ENCODE measurements around the gene DDI1.
"Not testable (repeated sequence)": the region's sequence is repeated elsewhere in the genome, so short reads cannot be mapped to it uniquely, and the experiment has no call there.

Gene DDI1

DNA sequence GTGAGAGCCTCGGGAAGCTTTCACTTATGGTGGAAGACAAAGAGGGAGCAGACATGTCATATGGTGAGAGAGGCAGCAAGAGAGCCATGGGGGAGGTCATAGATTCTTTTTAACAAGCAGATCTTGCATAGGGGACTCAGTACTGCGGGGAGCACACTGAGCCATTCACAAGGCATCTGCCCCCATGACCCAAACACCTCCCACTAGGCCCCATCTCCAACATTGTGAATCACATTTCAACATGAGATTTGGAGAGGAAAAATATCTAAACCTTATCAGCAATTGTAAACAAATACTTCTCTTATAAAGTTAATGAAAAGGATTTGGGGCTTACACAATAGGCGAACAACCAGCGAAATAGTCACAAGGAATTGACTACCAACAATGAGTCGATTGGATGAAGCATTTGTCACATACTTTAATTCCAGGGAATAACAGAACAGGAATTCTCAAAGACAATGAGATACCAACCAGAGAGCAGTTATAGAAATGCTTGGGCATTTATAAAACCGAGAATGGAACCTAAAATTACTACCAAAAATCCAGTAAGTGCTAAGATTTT is 7.3 kb downstream of the DDI1 start:
- H3K4me3 ChIP-seq (ENCODE audit: low read depth, low read length), result no peak overlapping the region
- no peak overlapping the region for H3K9ac ChIP-seq (ENCODE audit: low read depth, low read length)

DNA sequence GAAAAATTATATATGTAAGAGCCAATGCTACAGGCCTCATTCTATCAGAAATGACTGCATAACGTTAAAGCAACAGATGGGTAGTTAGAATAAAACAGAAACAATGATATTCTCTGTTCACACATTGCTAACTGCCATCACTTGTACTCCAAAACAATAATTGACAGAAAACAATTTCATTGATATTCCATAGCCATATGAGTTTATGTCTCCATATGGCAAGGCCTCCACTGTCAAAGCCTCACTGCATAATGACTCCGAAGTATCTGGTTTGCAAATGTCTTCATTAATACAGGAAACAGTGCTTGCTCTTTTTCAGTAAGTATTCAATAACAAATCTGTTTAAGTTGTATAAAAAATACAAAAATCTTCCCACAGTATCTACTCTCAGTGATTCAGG is 9.9 kb downstream of the DDI1 start:
- Histone ChIP-seq H3K36me3 (ENCODE audit: control insufficient read depth, insufficient read depth, low read length) (no peaks in the 10 kb centered on the region), H3K4me3 (ENCODE audit: low read depth, low read length) (no peak overlapping the region), H3K27me3 (ENCODE audit: control insufficient read depth, insufficient read depth, low read length) (no peaks in the 10 kb centered on the region)

More for the DNA sequence above, 7.3 kb downstream of the DDI1 start:
- H3K9me3 ChIP-seq (ENCODE audit: control insufficient read depth, insufficient read depth, low read length), result no peaks in the 10 kb centered on the region
- H3K27me3 ChIP-seq (ENCODE audit: control insufficient read depth, insufficient read depth, low read length), result no peaks in the 10 kb centered on the region
- H3K36me3 ChIP-seq (ENCODE audit: control insufficient read depth, insufficient read depth, low read length), result no peaks in the 10 kb centered on the region
- no peaks in the 10 kb centered on the region for H3K4me1 ChIP-seq (ENCODE audit: control insufficient read depth, insufficient read depth, low read length)

GRCh38 chr11:104046858-104047257 is 10.4 kb downstream of the DDI1 start:
- not testable (repeated sequence) for H3K9me3 ChIP-seq (ENCODE audit: control insufficient read depth, insufficient read depth, low read length); H3K36me3 ChIP-seq (ENCODE audit: control insufficient read depth, insufficient read depth, low read length); H3K4me1 ChIP-seq (ENCODE audit: control insufficient read depth, insufficient read depth, low read length)

More for the DNA sequence above, 9.9 kb downstream of the DDI1 start:
- Histone ChIP-seq H3K4me1 (ENCODE audit: control insufficient read depth, insufficient read depth, low read length) (no peaks in the 10 kb centered on the region), H3K9me3 (ENCODE audit: control insufficient read depth, insufficient read depth, low read length) (no peaks in the 10 kb centered on the region), H3K9ac (ENCODE audit: low read depth, low read length) (no peak overlapping the region)

GRCh38 chr11:104049116-104049515 is 12.7 kb downstream of the DDI1 start:
- no peaks in the 10 kb centered on the region for H3K27me3 ChIP-seq (ENCODE audit: control insufficient read depth, insufficient read depth, low read length)
- no peaks in the 10 kb centered on the region for H3K9me3 ChIP-seq (ENCODE audit: control insufficient read depth, insufficient read depth, low read length)
- no peaks in the 10 kb centered on the region for H3K36me3 ChIP-seq (ENCODE audit: control insufficient read depth, insufficient read depth, low read length)
- no peak overlapping the region for H3K9ac ChIP-seq (ENCODE audit: low read depth, low read length)
- no peak overlapping the region for H3K4me3 ChIP-seq (ENCODE audit: low read depth, low read length)
- no peaks in the 10 kb centered on the region for H3K4me1 ChIP-seq (ENCODE audit: control insufficient read depth, insufficient read depth, low read length)

More at GRCh38 chr11:104046858-104047257, 10.4 kb downstream of the DDI1 start:
- H3K27me3 ChIP-seq (ENCODE audit: control insufficient read depth, insufficient read depth, low read length); H3K4me3 ChIP-seq (ENCODE audit: low read depth, low read length); H3K9ac ChIP-seq (ENCODE audit: low read depth, low read length): not testable (repeated sequence)

DNA sequence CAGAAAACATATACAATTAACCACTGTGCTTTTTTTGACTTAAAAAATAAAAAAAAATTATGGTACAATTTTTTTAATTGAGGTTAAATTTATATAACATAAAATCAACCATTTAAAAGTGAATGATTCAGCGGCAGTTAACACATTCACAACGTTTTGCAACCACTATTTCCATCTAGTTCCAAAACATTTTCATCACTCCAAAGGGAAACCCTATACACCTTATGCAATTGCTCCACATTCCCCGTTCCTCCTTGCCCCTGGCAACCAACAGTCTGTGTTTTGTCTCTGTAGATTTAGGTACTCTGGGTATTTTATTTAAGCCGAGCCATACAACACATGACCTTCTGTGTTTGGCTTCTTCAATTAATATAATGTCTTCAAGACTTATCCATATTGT is 15.3 kb downstream of the DDI1 start:
- H3K4me1 ChIP-seq (ENCODE audit: control insufficient read depth, insufficient read depth, low read length), result no peaks in the 10 kb centered on the region
- no peak overlapping the region for H3K9ac ChIP-seq (ENCODE audit: low read depth, low read length)
- H3K36me3 ChIP-seq (ENCODE audit: control insufficient read depth, insufficient read depth, low read length), result no peaks in the 10 kb centered on the region
- H3K27me3 ChIP-seq (ENCODE audit: control insufficient read depth, insufficient read depth, low read length), result no peaks in the 10 kb centered on the region
- no peak overlapping the region for H3K4me3 ChIP-seq (ENCODE audit: low read depth, low read length)
- no peaks in the 10 kb centered on the region for H3K9me3 ChIP-seq (ENCODE audit: control insufficient read depth, insufficient read depth, low read length)

GRCh38 chr11:104053743-104054478 is 17.5 kb downstream of the DDI1 start:
- Histone ChIP-seq H3K36me3 (ENCODE audit: control insufficient read depth, insufficient read depth, low read length) (no peaks in the 10 kb centered on the region), H3K4me1 (ENCODE audit: control insufficient read depth, insufficient read depth, low read length) (no peaks in the 10 kb centered on the region), H3K27me3 (ENCODE audit: control insufficient read depth, insufficient read depth, low read length) (no peaks in the 10 kb centered on the region), H3K4me3 (ENCODE audit: low read depth, low read length) (no peak overlapping the region), H3K9ac (ENCODE audit: low read depth, low read length) (no peak overlapping the region), H3K9me3 (ENCODE audit: control insufficient read depth, insufficient read depth, low read length) (no peaks in the 10 kb centered on the region)

DNA sequence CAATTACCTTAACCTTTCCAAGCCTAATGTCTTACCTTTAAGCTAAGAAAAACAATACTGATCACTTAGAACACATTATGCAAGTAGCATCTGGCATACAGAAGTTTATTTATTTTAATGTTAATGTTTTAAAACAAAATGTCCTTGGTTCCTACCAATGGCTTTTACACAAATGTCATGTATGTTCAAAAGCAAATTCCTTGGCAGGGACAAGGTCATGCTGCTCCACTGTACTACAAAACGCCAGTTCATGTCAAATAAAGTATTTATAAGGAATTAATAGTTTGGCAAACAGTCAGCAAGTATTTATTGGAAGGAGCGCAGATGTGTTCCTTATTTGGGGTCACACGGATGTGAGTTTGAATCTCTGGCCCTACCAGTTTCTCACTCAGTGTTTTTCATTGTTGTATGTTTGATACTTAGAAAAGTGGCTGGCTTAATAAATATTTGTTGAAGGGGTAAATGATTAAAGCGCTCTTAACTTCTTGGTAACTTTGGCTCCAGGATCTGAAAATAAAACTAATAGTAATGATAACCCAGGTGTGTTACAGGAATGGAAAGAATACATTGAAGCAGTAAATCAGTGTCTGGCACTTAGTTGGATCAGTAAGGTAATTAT is 18.6 kb downstream of the DDI1 start:
- no peaks in the 10 kb centered on the region for H3K27me3 ChIP-seq (ENCODE audit: control insufficient read depth, insufficient read depth, low read length)
- no peaks in the 10 kb centered on the region for H3K4me1 ChIP-seq (ENCODE audit: control insufficient read depth, insufficient read depth, low read length)
- H3K36me3 ChIP-seq (ENCODE audit: control insufficient read depth, insufficient read depth, low read length), result no peaks in the 10 kb centered on the region
- H3K9me3 ChIP-seq (ENCODE audit: control insufficient read depth, insufficient read depth, low read length), result no peaks in the 10 kb centered on the region
- H3K9ac ChIP-seq (ENCODE audit: low read depth, low read length), result no peak overlapping the region
- no peak overlapping the region for H3K4me3 ChIP-seq (ENCODE audit: low read depth, low read length)

DNA sequence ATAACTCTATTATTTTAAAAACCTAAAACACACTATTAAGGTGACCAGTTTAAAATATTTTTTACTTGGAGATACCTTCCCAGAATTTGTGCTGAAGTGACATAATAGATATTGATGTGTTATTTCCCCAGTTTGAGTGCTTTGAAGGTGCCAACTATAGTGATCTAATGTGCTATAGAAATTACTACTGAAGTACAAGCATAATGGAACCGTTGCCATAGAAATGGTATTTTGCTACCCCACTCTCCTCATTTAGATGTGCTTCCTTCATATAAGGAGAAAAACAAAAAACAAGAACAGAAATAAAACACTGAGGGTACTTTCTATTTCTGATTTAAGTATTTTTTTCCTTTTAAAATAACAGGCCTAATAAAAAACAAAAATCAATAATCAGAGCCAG is 19.2 kb downstream of the DDI1 start:
- no peak overlapping the region for H3K4me3 ChIP-seq (ENCODE audit: low read depth, low read length)
- no peaks in the 10 kb centered on the region for H3K27me3 ChIP-seq (ENCODE audit: control insufficient read depth, insufficient read depth, low read length)
- H3K36me3 ChIP-seq (ENCODE audit: control insufficient read depth, insufficient read depth, low read length), result no peaks in the 10 kb centered on the region

DNA sequence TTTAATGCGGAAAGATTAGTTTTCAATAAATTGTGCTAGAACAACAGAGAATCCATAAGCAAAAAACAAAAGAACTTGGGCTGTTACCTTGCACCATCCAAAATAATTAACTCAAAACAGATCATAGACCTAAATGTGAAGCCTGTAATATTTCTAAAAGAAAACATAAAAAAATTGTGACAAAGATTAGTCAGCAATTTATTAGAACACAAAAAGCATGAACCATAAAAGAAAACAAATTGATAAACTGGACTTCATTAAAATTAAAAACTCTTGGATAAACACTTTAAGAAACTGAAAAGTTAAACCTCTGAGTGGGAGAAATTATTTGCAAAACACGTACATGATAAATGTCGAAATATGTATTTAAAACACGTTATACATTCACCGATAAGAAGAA is 21.5 kb downstream of the DDI1 start:
- Histone ChIP-seq H3K9ac (ENCODE audit: low read depth, low read length) (no peak overlapping the region), H3K4me3 (ENCODE audit: low read depth, low read length) (no peak overlapping the region), H3K4me1 (ENCODE audit: control insufficient read depth, insufficient read depth, low read length) (no peaks in the 10 kb centered on the region), H3K36me3 (ENCODE audit: control insufficient read depth, insufficient read depth, low read length) (no peaks in the 10 kb centered on the region), H3K27me3 (ENCODE audit: control insufficient read depth, insufficient read depth, low read length) (no peaks in the 10 kb centered on the region), H3K9me3 (ENCODE audit: control insufficient read depth, insufficient read depth, low read length) (no peaks in the 10 kb centered on the region)

More for the DNA sequence above, 19.2 kb downstream of the DDI1 start:
- Histone ChIP-seq H3K4me1 (ENCODE audit: control insufficient read depth, insufficient read depth, low read length) (no peaks in the 10 kb centered on the region), H3K9me3 (ENCODE audit: control insufficient read depth, insufficient read depth, low read length) (no peaks in the 10 kb centered on the region), H3K9ac (ENCODE audit: low read depth, low read length) (no peak overlapping the region)

- Histone ChIP-seq H3K9ac (ENCODE audit: low read depth, low read length) (no peak overlapping the region), H3K9me3 (ENCODE audit: control insufficient read depth, insufficient read depth, low read length) (no peaks in the 10 kb centered on the region), H3K4me1 (ENCODE audit: control insufficient read depth, insufficient read depth, low read length) (no peaks in the 10 kb centered on the region), H3K4me3 (ENCODE audit: low read depth, low read length) (no peak overlapping the region), H3K36me3 (ENCODE audit: control insufficient read depth, insufficient read depth, low read length) (no peaks in the 10 kb centered on the region), H3K27me3 (ENCODE audit: control insufficient read depth, insufficient read depth, low read length) (no peaks in the 10 kb centered on the region)
These were observed 22.2 kb downstream of the DDI1 start for GRCh38 chr11:104058680-104059079.

DNA sequence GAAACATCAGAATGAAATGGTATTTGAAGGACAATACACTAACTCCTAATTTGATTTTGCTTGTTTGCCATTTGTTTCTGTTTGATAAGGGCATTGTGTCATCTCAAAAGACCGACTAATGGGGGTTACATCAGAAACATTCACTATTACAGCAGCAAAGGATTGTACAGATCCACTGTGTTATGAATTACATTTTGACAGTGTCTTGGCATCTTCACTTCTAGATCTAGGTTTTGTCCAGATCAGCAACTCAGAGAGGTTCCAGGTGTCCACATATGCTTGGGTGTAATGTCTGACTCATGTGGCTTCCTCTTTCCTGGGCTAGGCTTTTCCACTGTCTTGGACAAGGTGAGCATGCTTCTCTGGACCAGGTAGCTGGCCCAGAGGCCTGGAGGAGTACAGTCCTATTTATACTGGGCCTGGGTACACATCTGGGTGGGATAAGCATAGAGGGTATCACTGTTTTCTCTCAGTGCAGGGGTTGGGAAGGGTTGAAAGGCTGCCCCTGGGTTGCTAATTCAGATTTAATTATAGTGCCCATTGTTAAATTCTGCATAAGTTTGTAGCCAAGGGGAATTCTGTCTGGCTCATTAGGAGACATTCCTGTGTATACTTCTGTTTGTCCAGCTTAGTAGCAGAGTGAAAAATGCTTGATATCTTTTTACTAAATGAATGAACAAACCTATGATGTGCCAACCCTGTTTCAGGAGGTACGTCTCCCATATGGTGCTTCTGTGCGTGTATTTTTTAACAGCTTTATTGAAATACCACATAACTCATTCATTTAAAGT is 23.8 kb downstream of the DDI1 start:
- no peaks in the 10 kb centered on the region for H3K27me3 ChIP-seq (ENCODE audit: control insufficient read depth, insufficient read depth, low read length)
- H3K36me3 ChIP-seq (ENCODE audit: control insufficient read depth, insufficient read depth, low read length), result no peaks in the 10 kb centered on the region
- H3K9me3 ChIP-seq (ENCODE audit: control insufficient read depth, insufficient read depth, low read length), result no peaks in the 10 kb centered on the region
- no peaks in the 10 kb centered on the region for H3K4me1 ChIP-seq (ENCODE audit: control insufficient read depth, insufficient read depth, low read length)
- no peak overlapping the region for H3K9ac ChIP-seq (ENCODE audit: low read depth, low read length)
- H3K4me3 ChIP-seq (ENCODE audit: low read depth, low read length), result no peak overlapping the region

Measured in iPS-15b (cell line).